NCI-H1417 (cell line): ENCODE data around the gene TAF6.
A peak's percentile ranks its signal among the peaks of the same experiment; 100 is the strongest.

Experiments
- DNase-seq, 3 experiments: peaks; one replicate each; lab custom pipeline; 2025; lab: John Stamatoyannopoulos, UW

Gene TAF6

DNA sequence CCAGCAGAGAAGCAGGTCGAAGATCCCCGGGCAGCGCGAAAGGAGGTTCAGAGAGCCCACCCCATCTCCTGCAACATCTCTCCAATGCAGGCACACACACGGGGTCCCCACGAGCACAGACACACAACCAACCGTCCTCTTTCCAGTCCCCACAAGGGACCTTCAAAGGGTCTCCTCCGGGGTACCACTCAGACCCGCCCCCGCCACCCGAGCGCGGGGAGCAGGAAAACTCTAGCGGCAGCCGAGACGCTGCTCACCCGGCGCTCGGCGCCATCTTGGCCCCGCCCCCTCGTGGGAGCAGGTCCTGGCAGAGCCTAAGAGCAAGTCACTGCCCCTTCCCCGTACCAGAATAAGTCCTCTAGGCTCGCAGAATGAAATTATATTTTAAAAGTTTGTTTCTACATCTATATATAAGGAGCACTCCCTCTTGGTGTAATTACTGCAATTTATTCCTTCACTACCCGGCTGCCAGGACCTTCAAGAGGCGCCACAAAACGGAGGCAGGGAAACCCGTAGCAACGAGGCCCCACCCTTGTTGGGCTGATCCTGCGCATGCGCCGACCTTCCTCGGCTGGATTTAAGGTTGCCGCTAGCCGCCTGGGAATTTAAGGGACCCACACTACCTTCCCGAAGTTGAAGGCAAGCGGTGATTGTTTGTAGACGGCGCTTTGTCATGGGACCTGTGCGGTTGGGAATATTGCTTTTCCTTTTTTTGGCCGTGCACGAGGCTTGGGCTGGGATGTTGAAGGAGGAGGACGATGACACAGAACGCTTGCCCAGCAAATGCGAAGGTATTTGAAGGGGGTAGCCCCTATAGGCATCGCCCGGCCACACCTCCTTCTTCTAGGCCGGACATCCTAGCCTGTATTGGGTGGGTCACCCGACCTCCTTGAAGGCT, at the start of gene TAF6, which contains the start of gene CNPY4:
Gene TAF6 (minus strand): TSS at position 287 of the 898 bp plus-strand sequence. CDS start 5,149 bp downstream, outside the sequence.
Gene CNPY4 (plus strand): TSS at position 563 of the 898 bp plus-strand sequence. CDS start 111 bp downstream, at position 674.
- DNase-seq: peak; percentile 95 to 98 (median 96)

DNA sequence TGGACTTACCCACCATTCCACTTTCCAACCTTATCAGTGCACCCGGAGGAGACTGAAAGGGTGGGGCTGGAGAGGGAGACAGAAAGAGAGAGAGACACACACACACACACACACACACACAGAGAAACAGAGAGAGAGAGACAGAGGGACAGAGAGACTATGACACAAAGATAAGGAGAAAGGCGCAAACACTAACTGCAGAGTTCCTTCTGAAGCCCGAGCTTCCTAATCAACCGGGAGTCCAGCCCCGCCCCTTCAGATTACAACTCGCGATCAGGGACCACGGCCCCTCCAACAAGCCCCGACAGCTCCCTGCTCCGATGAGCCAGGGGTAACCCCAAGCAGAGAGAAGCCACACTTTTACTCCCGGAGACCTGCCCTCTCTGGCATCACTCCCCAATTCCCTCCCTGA, 48.8 kb upstream of the TAF6 start:
- no peak for DNase-seq

DNA sequence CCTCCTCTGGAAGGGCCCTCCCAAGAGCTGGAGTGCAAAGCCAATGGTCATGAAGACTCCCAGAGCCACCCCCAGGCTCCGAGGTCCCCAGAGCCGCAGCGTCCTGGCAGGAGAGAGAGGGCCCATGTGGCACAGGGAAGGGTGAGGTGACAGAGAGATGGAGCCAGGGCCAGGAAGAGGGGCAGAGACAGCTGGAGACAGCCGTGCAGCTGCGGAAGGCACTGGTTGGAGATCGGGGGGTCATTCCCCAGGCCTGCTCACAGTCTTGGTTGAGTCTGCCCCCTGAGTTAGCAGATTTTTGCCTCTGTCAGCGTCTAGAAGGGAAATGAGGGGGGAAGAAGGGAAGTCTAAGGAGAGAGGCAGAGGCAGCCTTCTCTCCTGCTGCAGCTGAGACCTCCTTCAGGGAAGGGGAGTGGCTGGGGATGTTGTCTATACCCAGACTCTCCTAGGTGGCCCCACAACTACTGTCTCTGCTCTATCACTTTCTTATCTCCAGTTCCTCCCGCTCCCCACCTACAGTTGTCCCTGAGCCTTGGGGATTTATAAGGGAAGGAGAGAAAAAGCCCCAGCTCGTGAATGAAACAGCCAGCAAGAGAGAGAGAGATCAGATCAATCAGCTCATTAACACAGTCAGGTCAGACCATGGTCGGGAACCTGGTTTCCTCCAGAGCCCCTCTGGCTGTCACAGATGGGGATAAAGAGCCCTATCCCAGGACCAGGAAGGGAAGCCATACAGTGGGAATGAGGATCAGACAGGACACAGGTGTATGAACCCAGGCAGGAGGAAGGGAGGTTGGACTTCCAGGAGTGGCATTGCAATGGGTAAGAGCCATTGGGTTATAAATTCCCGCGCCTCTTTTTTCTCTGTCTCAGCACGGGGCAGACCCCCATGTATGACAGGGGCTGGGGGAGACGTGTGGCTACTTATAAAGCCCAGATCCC, 48.1 kb upstream of the TAF6 start:
- no peak for DNase-seq

GRCh38 chr7:100166317-100166940, 47.3 kb upstream of the TAF6 start:
- DNase-seq: no peak

DNA sequence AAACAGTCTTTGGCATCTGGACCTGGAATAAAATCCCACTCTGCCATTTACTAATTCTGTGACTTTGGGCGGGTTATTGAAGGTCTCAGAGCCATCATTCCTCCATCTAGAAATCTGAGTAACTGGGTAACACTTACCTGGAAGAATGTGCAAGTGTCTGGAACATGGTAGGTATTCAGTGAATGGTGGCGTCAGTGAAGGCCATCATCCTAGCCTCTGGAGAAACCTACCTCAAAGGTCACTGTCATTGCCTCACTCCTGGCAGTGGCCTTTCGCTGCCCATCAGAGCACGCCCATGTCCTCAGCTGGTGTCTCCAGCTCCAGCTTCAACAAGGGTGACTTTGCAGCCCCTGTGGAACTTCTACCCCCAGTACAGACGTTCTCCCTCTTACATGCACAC, 44.7 kb upstream of the TAF6 start:
- DNase-seq: no peak

DNA sequence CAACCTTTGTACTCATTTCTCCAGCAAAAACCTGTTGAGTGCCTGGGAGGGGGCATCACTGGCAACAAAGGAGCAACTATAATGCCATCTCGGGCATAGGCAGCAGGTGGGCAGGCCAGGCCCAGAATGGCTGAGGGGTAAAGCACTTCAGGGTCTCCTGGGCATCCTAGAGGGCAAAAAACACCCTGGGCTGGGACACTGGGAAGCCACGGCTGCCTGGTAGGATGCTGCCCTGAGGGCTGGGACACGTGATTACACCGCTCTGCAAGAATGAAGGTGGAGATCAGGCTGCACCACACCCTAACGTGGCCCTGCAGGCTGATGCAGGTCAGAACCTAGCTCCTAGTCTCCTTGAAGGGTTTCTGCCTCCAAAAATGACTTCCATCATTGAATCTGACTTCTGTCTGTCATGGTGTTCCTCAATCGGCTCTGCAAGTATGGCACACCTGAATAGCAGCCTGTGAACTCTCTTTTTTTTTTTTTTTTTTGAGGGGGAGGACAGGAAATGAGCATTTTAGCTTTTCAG, 43.9 kb upstream of the TAF6 start:
- peak in 2 of 3 experiments; percentile 11 to 20 for DNase-seq

GRCh38 chr7:100160067-100160466, 40.9 kb upstream of the TAF6 start:
- DNase-seq: no peak

DNA sequence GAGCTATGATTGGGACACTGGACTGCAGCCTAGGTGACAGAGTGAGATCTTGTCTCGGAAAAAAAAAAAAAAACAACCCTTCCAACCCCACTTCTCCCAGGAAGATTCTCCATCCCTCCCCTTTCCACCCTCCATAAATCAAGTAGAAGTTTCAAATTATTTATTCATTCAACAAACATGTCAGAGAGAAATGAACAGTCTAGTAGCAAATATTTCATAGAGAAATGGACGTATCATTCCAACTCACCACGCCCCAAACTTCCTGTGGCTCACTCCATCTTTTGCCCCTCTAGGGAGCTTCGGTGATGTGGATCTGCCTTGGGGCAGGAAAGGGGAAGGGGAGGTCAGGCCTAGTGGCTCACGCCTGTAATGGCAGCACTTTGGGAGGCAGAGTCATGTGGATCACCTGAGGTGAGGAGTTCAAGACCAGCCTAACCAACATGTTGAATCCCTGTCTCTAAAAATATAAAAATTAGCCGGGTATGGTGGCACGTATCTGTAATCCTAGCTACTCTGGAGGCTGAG, 40.0 kb upstream of the TAF6 start:
- DNase-seq: no peak

DNA sequence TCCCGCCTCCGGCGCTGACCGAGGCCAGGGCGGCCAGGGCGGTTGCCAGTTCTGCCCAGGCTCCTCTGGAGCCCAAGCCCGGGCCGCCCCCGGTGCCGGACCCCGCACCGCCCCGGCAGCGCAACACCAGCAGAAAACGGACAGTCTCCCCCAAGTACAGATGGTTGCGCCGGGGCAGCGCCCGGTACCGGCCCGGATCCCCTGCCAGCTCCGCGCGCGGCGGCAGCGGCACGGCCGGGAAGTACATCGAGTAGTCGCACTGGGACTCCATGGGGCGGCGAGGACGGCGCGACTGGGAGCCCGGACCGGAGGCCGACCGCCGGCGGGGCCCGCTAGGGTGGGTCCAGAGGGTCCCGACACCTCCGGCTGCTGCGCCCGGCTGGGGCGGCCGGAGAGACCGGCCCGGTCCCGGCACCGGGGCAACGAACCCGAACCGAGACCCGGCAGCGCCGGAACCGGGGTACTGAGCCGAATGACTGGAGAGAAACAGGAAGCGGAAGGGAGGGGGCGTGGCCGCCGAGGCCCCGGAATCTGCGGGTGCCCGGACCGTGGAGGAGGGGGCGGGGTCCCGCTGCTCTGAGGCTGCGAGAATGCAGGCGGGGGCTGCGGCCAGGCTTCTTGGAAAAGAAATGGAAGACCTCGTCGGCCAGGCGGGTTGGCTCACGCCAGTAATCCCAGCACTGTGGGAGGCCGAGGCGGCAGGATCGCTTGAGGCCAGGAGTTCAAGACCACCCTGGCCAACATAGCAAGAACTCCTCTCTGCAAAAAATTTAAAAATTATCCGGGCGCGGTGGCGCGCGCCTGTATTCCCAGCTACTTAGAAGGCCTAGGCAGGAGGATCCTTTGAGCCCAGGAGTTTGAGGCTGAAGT, 39.3 kb upstream of the TAF6 start, which contains the start of gene TRAPPC14:
Gene TRAPPC14 (minus strand): TSS at position 495 of the 870 bp plus-strand sequence. CDS start 224 bp downstream, at position 271.
- DNase-seq: peak; percentile 83 to 92 (median 92)

GRCh38 chr7:100157334-100158228, 38.4 kb upstream of the TAF6 start:
- DNase-seq: peak in 1 of 3 experiments; percentile 55

DNA sequence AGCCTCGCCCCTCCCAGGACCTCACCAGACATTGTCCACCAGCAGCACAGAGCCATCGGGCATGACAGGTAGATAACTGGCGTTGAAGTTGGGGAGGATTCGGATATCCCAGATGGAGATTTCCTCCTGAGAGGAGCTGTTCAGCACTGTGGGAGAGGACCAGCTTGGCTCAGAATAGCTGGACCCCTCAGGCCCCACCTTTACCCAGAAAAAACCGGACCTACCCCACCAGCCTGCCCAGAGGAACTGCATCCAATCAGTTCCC, 37.8 kb upstream of the TAF6 start:
- DNase-seq: no peak

DNA sequence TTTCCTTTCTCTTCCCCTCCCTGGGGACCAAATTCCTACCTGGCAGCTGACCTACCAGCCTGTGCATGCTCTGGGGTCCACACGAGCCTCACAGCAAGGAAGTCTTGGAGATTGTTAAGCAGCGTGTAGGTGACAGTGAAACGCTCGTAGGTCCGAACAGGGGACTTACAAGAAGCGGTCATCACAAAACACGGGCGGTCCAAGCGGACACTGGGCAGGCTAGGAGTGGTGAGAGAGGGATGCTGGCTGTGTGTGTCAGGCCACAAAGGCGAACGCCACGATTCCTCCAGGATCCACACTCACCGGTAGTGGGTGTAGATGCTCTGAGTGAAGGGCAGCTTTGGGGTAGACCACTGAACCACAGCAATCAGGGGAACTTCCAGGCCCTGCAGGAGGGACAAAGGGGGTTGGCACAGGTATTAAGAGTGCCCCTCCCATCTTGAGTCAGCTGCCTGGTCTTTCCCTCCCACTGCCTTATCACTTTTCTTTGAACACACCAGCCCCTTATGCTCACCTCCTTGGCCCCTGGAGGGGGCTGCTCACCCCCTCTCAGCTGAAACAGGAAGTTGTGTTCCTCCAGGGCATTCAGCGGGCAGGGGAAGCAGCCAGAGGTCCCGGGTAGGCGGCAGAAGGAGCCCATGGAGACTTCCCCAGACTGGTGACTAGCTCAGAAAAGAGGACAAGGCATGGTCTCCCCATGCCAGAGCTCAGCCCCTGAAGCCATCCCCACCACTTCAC, 37.3 kb upstream of the TAF6 start:
- no peak for DNase-seq

DNA sequence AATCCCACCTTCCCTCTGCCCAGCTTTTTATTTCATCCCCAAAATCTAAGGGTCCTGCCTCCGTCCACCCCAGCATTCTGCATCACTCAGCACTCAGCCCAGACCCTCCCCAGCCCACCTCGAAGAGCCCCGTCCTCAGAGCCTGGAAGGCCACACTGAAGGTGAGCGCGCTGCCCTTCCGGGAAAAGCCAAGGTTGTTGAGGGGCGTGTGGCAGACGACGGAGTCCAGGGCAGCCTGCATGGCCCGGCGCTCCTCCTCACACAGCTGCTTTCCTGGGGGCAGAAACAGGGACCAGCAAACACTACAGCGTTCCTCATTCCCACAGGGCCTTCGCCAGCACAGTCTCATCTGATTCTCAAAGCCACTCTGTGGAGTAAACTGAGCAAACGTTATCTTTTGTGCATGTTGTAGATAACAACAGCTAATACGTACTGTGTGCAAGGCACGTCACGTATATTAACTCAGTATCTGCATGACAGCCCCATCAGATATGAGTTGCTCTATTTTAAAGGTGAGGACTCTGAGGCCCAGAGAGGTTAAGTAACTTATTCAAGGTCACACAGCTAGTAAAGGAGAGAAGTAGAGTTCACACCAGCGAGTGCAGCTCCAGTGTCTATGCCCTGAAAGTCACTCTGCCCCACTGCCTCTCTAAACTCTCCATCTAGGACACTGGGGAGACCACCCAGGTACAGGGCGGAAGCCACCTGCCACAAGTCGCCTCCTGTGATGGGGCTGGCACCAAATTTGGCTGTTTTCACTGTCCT, 36.6 kb upstream of the TAF6 start:
- DNase-seq: no peak

GRCh38 chr7:100154651-100155491, 35.7 kb upstream of the TAF6 start:
- no peak for DNase-seq

- DNase-seq: no peak
Observed at GRCh38 chr7:100153708-100154535, 34.8 kb upstream of the TAF6 start.
